HEK293 (cell line): ENCODE data around the gene PARK7.

Experiments used
- CTCF ChIP-seq: fragments of 450-650 bp; formaldehyde crosslinking; IDR thresholded peaks from 2 replicates; pipeline ENCODE4 v1.5.1; 2016; ENCODE audit warnings: missing biosample characterization, missing genetic modification characterization
- REST ChIP-seq: fragments of 450-650 bp; formaldehyde crosslinking; IDR thresholded peaks from 2 replicates; pipeline ENCODE4 v1.5.1; 2016; ENCODE audit warnings: missing biosample characterization, missing genetic modification characterization
- ZFP41 ChIP-seq: fragments of 450-650 bp; formaldehyde crosslinking; IDR thresholded peaks from 2 replicates; pipeline ENCODE4 v1.5.1; 2016; ENCODE audit warnings: missing biosample characterization, missing genetic modification characterization, borderline replicate concordance
- ZNF24 ChIP-seq: fragments of 450-650 bp; formaldehyde crosslinking; IDR thresholded peaks from 2 replicates; pipeline ENCODE4 v1.5.1; 2016; ENCODE audit warnings: missing biosample characterization, missing genetic modification characterization
- ZNF350 ChIP-seq: fragments of 450-650 bp; formaldehyde crosslinking; IDR thresholded peaks from 2 replicates; pipeline ENCODE4 v1.5.0; 2017; ENCODE audit warnings: missing biosample characterization, mild to moderate bottlenecking, missing genetic modification characterization
- ZNF561 ChIP-seq: fragments of 450-650 bp; IDR thresholded peaks from 2 replicates; pipeline ENCODE4 v1.5.1; 2018; ENCODE audit warnings: missing biosample characterization, missing genetic modification characterization, borderline replicate concordance
- ZNF701 ChIP-seq: fragments of 450-650 bp; formaldehyde crosslinking; IDR thresholded peaks from 2 replicates; pipeline ENCODE4 v1.5.1; 2016; ENCODE audit warnings: missing biosample characterization, missing genetic modification characterization

GRCh38 chr1:7922301-7922700, 39.2 kb upstream of the PARK7 start:
- no peak for TF ChIP-seq CTCF
- TF ChIP-seq ZNF561 (tag by site-specific recombination): no peak
- no peak for TF ChIP-seq REST (tag by site-specific recombination)
- no peak for TF ChIP-seq ZNF24
- no peak for TF ChIP-seq ZNF701 (tag by site-specific recombination)
- no peak for TF ChIP-seq ZNF350 (tag by site-specific recombination)
- TF ChIP-seq ZFP41 (tag by site-specific recombination): no peak
